ENCODE measurements around the gene RABL3.
"Not testable (repeated sequence)": the region's sequence is repeated elsewhere in the genome, so short reads cannot be mapped to it uniquely, and the experiment has no call there.

The RABL3 gene

DNA sequence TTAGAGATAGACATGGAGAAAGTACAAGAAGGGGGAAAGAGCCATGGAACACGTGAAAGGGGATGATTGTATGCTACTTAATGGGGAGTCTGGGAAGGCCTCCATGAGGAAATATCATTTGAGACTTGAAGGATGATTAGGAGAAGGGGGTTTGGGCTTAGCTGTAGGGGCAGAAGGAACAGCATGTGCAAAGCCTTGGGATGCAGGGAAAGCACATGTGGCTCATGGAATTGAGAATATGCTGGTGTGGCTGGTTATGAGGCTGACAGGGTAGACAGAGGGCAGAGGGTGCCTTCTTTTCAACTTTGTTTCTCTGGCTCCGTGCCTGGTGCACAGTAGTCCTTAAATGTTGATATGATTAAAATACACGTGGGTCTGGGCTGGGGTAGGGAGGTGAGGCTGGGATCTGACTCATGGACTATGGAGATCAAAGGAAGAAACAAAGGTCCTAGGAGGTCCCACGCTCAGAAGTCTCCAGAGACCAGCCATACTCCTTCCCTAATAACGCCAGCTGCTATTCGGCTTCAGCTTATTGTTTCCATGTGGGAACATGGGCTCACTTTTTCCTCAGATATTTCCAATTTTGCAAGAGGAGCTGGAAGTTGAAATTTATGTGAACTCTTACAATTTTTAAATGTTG lies 1.4 kb upstream of the RABL3 start:
- DNase-seq: no peak

DNA sequence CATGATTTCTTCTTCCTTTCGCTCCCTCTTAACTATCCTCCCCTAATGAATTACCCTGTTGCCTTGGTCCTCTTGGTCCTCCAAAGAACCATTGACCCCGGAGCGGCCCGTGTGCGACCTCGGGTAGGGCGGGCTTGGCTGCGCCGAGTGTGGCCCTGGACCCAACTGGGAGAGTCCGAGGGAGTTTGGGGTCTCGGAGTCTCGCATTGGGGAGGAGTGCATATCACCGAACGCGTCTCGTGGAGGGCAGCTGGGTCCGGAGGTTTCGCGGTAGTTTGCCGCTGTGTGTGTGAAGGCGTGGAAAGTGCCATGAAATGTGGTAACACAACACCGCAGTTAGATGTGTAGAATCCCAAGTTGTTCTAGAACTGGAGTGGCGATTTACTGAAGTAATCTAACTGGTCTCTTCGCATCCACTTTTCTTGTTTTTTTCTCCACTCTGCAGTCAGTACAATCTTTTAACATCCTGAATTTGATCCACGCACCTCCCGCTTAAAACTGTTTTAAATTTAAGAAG lies 591 bp upstream of the RABL3 start:
- no peak for DNase-seq

DNA sequence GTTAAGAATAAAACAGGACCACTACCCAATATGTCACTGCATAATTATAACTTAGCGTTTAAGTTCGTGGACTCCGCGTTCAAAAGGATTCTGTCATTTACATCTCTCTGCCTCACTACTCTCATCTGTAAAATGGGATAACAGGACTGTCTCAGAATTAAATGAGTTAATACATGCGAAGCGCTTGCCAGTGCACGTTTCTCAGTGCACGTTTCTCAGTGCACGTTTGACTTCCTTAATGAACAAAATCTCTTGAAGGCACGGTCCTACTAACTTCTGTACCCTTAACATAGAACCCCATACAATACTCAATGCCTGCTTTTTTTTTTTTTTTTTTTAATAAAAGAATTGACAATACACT lies 499 bp downstream of the RABL3 start:
- no peak for DNase-seq

DNA sequence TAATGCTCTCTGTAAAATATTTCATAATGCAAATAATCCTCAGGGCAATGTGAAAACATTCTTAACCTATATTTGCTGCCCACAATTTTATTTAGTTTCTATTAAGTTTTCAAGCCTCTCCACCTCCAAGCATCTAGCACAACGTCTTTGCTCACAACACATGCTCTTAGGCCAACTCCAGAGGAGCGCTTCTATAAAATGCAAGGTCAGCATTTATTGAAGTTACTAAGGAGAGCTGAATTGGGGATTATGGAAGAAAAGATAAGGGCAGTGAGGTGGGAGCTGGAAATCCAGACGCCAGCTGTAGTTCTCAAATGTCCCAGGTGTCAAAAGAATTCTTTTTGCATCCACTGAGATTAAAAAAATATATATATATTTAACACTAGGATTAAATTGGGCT lies 996 bp downstream of the RABL3 start:
- no peak for DNase-seq

DNA sequence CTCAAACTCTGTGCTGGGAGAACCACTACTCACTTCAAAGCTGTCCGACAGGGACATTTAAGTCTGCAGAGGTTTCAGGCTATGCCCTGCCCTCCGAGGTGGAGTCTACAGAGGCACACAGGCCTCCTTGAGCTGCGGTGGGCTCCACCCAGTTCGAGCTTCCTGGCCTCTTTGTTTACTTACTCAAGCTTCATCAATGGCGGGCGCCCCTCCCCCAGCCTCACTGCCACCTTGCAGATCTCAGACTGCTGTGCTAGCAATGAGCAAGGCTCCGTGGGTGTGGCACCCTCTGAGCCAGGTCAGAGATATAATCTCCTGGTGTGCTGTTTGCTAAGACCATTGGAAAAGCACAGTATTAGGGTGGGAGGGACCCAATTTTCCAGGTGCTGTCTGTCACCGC lies 4.3 kb downstream of the RABL3 start:
- DNase-seq: not testable (repeated sequence)

DNA sequence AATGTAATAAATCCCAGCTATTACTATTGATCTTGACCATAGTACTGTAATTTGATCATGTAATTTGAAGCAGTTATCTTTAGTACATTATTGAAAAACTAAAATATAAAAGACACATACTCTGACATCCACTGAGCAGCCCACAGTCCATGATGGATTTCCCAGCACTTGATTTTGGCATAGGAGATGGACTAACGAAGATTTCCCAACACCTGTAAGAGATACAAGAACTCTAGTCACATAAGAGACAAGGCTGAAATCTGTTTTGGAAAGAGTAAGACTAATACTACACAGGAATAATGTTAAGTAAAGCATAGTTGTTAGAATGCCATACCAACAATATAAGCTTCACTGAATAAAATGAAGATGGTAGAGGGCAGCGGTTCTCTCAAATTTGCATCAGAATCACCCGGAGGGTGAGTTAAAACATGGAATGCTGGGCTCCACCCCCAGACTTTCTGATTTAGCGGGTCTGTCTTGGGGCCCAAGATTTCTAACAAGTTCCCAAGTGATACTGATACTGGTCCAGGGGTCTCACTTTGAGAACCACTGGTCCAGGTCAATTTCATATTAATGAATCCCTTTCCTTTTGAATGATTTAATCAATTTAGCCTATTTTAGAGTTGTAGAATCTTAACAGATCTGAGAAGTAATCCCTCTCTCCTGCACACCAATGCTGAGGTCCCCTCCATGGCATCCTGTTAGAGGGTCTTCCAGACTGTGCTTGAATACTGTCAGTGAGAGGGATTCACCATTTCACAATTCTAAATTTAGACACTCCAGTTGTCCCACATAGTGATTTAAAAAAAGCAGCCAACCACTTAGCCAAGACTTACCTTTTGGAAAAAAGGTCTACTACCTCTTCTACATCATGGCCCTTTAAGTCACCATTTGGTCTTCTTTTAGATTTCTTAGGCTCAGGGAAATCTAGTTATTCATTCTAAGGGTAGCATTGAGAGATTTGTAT lies 11.5 kb downstream of the RABL3 start:
- no peak for DNase-seq

DNA sequence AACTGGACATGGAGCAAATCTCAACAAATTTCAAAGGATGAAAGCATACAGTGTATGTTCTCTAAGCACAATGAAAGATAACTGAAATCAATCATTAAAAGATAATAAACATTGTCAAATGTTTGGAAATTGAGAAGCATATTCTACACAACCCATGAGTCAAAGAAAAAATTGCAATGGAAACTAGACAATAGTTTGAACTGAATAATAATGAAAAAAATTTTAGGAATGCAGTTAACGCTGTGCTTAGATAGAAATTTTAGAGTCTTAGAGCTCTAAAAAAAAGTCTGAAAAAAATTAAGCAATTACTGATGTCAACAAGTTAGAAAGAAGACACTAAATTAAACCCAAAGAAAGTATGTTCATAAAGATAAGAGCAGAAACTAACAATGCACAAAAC lies 15.5 kb downstream of the RABL3 start:
- no peak for DNase-seq

DNA sequence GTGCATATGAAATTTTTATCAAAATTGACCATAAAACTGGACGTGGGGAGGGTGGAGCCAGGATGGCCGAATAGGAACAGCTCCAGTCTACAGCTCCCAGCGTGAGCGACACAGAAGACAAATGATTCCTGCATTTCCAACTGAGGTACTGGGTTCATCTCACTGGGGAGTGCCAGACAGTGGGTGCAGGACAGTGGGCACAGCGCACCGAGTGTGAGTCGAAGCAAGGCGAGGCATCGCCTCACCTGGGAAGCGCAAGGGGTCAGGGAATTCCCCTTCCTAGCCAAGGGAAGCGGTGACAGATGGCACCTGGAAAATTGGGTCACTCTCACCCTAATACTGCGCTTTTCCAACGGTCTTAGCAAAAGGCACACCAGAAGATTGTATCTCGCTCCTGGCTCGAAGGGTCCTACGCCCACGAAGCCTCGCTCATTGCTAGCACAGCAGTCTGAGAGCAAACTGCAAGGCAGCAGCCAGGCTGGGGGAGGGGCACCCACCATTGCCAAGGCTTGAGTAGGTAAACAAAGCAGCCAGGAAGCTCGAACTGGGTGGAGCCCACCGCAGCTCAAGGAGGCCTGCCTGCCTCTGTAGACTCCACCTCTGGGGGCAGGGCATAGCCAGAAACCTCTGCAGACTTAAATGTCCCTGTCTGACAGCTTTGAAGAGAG lies 23.0 kb downstream of the RABL3 start:
- not testable (repeated sequence) for DNase-seq

DNA sequence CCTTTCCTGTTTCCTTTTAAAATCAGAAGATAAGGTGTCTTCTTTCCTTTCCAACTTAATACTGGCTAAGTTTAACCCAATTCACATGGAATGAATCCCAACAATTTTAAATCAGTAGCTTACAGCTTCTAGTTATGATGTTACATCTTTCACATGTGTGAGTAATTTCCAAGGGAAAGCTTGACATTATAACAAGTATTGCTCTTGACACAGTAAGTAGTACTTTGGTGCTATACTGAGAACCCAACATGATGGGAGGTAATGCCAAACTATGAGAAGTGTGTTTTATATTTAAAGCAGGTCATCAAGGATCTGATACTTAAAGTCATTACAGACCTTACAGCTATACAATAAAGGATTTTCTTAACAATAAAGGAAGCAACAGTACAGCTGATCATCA lies 29.1 kb downstream of the RABL3 start:
- no peak for DNase-seq

DNA sequence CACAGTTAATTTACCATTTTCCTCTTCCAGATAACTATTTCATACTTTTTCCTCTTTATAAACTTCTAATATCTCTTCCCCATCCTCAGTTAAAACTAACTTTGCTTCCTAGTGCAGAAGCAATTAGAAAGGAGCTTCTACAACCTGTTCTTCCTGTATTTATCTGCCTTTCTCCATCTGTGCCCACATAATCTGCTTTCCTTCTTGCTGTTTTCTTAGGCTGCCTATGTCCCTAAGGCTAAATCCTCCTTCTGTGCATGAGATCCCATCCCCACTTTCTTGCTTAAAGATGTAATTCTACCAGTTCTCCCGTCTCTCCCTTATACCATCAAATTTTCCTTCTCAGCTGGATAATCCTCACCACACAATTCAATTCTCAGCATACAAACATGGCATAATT lies 31.9 kb downstream of the RABL3 start:
- DNase-seq: no peak

DNA sequence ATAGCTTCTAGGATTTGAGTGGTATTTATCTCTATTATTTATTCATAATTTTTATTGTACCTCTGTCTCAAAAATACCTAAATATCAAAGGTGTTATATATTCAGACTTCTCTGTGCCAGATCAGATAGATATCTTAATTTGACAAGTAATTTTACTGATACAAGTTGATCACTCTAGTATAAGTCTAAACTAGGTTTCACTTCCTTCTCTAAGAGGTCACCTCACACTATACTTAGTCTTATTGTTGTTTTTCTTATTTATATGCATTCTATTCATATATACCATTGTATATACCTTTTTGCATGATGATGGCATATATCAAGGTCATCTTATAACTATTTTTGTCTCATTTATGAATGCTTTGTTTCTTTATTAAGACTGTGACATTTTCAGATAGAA lies 33.9 kb downstream of the RABL3 start:
- no peak for DNase-seq

DNA sequence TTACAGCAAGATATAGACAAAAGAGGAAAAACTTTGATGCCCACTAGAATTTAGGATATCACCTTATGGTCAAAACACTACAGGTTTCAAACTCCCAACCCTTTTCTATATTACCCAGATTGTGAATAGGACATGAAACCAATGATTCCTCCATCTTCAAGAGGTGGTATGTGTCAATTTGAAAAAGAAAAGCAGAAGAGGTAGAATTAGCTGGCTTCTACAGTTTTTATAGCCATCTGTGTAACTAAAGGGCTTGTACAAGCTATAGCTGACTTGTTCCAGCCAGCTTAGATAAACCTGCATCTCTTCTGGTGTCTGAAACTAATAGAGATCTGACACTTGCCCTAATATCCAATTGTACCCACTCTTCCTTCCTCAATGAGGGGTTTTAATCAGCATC lies 35.4 kb downstream of the RABL3 start:
- no peak for DNase-seq

DNA sequence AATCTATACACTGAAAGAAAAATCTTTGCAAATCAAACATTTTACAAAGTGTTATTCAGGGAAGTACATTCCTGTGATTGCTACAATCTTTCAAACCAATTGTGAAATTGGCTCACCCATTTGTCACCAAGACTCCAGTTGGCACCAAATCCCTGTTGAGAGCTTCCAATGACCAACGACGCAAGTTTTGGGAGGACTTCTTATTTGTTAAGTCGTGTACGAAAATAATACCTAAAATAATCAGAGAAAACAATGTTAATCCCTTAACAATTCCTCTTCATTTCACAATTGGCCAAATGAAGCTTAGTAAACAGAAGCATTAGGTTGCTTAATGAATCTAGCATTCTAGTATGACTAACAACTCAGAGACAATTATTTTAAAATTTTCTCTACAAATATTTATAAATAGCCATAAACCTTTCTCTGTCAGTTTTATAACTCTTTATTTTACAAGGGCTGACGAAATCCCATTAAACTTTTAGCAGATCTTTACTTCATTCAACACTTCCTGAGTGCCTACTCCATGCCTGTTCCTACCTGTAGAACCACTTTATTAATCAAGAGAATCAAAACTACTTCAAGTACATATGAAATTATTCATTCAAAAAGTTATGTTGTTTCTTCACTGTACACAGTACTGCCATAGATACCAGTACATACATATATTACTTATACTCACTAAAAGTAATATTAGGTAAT lies 36.3 kb downstream of the RABL3 start:
- DNase-seq: no peak

DNA sequence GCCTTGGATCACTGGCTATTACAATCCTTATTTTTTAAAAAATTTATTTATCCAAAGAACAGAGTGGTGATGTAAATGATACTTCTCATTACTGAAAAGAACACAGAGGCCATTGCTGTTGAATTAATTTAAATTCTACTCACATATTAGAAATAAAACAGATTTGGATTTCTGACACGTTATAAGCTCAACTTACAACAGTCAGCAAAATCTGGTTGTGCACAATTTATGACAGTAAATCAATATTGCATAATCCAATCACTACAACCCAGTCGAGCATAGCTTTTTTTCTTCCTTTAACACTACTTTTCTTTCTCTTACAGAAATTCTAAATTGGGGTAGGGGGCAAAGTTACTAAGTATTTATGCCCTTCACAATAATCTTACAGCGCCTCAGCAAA lies 43.0 kb downstream of the RABL3 start:
- DNase-seq: no peak

DNA sequence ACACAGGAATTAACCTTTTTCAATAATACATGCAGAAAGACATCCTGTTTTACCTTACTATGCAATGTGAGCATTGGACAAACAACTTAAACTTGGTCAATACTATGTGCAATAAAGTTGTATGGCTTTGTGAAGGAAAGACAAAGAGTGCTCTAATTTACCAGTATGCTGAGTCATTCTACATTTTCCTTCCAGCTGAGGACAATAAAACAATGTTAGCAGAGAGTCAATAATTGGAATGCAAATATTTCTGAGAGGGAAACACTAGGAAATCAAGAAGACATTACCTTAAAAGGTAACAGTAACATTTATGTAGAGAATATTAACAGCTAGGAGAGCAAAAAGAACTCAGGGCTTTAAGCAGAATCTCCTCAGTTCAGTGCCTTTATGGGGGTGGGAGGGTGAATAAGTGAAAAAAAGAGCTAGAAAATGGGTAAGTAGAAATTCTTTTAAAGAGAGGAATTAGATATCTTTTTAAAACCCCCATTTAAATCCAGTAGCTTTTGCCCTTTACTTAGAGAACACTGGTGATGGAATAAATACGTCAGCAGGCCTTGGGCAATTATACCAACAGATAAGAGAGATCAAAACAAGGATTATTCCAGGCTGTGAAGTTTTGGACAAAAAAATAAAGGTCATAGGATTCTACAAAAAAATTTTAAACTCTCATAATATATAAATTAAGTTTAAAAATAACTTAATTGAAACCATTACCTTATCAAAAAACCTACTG lies 48.7 kb downstream of the RABL3 start:
- peak; percentile 95 for DNase-seq

DNA sequence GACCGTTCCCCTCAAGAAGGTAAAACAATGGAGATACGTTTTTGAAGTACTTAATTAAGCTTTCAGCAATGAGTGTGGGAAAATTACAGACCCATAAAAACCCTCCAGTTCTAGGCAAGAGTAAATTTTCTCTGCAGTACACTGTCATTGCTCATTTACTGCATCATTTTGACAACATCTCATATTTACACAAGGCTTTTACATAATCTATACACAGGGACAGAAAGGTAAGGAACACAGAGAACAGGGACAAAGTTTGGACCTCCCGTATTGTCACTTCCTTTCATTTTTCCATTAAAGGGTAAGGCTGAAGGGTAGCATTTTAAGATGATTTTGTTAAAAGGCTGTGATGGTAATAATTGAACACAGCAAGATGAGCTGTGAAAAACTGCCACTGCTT lies 52.9 kb downstream of the RABL3 start:
- no peak for DNase-seq

DNA sequence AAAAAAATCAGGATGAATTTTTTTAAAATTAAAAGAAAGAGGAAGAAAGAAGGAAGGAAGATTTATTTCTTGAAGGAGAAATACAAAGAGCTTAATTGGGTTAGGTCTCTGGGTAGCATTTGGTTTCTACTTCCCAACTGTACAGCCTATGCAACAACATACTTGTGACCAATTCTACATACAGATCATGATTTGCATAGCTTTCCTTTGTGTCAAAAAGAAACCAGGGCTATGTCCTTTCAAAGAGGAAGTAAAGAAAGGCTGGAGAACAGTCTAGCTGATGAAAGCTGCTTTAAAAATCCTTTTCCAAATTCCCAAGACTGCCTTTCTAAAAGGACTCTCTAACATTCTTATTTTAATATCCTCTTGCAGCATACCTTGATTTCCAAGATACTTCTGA lies 54.2 kb downstream of the RABL3 start:
- peak; percentile 46 for DNase-seq

DNA sequence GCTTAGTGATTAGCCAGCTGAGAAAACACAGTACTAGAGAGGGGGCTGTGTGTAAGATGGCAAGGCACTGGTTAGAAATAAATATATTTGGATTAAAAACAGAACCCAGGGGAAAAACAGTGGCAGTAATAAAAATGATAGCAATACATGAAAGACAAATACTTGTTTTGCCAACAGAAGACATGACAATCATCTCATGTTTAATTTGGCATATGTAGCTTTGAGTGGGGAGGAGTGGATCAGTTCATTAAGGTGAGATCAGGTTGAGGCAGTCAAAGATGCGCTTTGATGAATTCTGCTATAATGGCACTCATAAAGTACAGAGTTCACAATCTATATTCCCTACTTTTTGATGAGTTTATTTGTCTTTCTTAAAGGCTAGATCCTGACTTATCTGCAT lies 56.9 kb downstream of the RABL3 start:
- no peak for DNase-seq

DNA sequence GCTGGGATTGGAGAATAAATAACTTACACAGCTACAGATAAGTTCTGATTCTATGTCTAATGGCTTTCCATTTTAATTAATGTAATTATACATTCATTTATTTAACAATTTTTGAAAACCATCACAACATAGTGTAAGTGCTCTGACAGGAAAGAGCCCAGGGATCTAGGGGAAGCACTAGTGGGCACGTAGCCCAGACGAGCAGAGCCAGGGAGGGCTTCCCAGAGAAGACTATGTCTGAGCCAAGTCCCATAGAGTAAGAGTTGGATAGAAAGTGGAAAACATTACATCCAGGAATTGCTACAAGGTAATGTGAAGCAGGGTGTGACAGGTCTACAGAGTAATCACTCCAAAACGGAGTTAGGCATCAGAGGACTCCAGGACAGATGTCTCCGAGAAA lies 57.4 kb downstream of the RABL3 start:
- DNase-seq: no peak

DNA sequence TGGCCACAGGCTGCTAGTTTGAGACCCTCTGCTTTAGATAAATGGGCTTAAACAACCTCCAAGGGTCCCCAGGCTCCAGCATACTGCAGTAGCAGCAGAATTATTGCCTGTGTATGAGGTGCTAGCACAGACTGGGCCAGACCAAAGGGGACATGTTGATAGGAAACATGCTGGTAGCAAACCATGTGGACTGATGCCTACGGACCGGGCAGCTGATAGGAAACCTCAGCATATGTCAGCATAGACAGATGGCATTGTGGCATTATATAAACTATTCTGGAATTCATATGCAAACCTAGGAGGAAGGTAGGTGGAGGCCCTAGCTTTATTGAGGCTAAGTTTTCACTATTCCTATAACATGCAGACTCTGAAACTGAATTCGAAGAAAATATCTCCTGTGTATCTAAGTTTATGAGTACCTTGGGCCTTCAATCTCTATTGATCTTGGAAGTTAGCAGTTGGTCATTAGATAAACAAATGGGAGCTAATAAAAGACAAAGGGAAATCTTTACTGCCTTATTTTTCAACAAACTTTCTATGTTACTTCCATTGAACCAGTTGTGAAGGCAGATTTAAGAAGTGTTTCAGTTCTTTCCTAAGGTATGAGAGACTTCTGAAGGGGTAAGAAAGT lies 58.5 kb downstream of the RABL3 start:
- DNase-seq: no peak

DNA sequence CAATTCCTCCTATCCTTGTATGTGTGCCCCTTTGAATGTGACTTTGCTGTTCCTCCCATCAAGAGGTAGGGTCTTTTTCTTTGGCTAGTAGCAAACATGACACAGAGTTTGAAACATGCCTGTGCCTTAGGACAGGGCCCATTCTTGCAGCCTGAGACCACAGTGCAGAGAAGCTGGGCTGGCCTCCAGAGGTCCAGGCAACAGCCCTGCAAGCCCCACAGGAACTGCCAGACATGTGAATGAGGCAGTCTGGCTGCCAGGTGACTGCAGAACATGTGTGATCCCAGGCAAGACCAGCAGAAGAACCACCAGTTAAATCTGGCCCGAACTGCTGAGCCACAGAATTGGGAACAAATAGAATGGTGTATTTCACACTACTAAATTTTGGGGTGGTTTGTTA lies 59.1 kb downstream of the RABL3 start:
- DNase-seq: no peak

DNA sequence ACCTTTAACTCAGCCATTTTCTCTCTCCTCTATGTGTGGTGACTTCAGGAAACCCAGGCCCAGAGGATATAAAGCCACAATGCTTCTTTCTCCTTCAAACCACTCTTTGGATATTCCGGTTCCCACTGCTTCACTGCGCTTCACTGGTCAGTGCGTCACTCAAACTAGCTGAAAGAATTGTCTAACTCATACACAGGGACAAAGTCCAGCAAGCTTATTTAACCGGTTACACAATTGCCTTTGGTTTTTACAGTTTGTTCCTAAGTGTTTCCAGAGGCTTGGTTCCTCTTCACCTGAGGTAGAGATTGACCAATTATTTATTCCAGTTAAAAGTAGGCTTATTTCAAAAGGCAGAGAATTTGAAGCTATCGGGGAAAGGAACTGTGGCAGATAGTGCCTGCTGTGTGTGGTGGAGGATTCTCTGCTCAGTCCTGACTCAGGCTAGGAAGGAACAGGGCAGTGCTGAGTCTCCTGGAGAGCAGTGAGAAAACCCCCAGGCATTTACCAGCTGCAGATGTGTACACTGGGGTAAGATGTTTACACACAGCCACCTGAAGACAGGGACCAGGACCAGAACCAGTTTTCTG lies 60.1 kb downstream of the RABL3 start, which contains the start of gene HGD:
Gene HGD, minus strand, starts transcription at position 145 of the 587 bp plus-strand sequence. Its CDS starts 128 bp downstream, at position 17.
- peak; percentile 13 for DNase-seq
